ENCODE measurements around the gene GUCA1A. TPM values are rescaled to one million over a fixed set of nuclear protein-coding genes. Genes with fewer than 3 reads are reported as not detected.
"Not testable (repeated sequence)": the region's sequence is repeated elsewhere in the genome, so short reads cannot be mapped to it uniquely, and the experiment has no call there.

GUCA1A gene
- total RNA-seq, 2 donors from 2014 or later = not detected

GRCh38 chr6:42141603-42142117 is 31.5 kb upstream of the GUCA1A start:
- ATAC-seq (no peak), DNase-seq (peak in 1 of 2 donors; percentile 43)
- intact Hi-C loops (cut with DNase I, micrococcal nuclease) = no loop called here

GRCh38 chr6:42142118-42142835 is 30.9 kb upstream of the GUCA1A start, which contains the start of gene C6orf132:
Gene C6orf132, minus strand, starts transcription at chr6:42142620. Its CDS starts 176 bp downstream, at chr6:42142444.
- DNase-seq = peak; percentile 86

GRCh38 chr6:42147138-42147562 is 26.0 kb upstream of the GUCA1A start:
- ATAC-seq (peak; percentile 58), DNase-seq (peak in 1 of 2 donors; percentile 37)
- intact Hi-C loops (cut with DNase I, micrococcal nuclease) = no loop called here

More at GRCh38 chr6:42142118-42142835, 30.9 kb upstream of the GUCA1A start, which contains the start of gene C6orf132:
- intact Hi-C loops (cut with DNase I, micrococcal nuclease) = no loop called here
- ATAC-seq = peak; percentile 64

- ATAC-seq (peak; percentile 21), DNase-seq (no peak)
- intact Hi-C loops (cut with DNase I, micrococcal nuclease) = no loop called here
Measured at GRCh38 chr6:42148058-42148457, 25.1 kb upstream of the GUCA1A start.

GRCh38 chr6:42150254-42150653 is 22.9 kb upstream of the GUCA1A start:
- DNase-seq (no peak), ATAC-seq (no peak)
- intact Hi-C loops (cut with DNase I, micrococcal nuclease) = no loop called here

- DNase-seq (no peak), ATAC-seq (no peak)
- intact Hi-C loops (cut with DNase I, micrococcal nuclease) = no loop called here
Measured at GRCh38 chr6:42152024-42152423, 21.1 kb upstream of the GUCA1A start.

GRCh38 chr6:42152528-42153213 is 20.5 kb upstream of the GUCA1A start:
- DNase-seq; intact Hi-C loops (cut with DNase I, micrococcal nuclease); ATAC-seq: not testable (repeated sequence)

- peak; percentile 52 for ATAC-seq
- intact Hi-C loops (cut with DNase I, micrococcal nuclease) = no loop called here
- no peak for DNase-seq
Measured at GRCh38 chr6:42153921-42154320, 19.2 kb upstream of the GUCA1A start.

- intact Hi-C loops (cut with DNase I, micrococcal nuclease) = no loop called here
- ATAC-seq (no peak), DNase-seq (no peak)
Measured at GRCh38 chr6:42154461-42155209, 18.5 kb upstream of the GUCA1A start.

GRCh38 chr6:42155293-42155692 is 17.9 kb upstream of the GUCA1A start:
- ATAC-seq (no peak), DNase-seq (no peak)
- intact Hi-C loops (cut with DNase I, micrococcal nuclease) = no loop called here

- intact Hi-C loops (cut with DNase I, micrococcal nuclease) = no loop called here
- ATAC-seq (no peak), DNase-seq (no peak)
Measured at GRCh38 chr6:42156638-42157037, 16.5 kb upstream of the GUCA1A start.

- DNase-seq (no peak), ATAC-seq (peak; percentile 21)
- intact Hi-C loops (cut with DNase I, micrococcal nuclease) = no loop called here
Measured at GRCh38 chr6:42158011-42158410, 15.2 kb upstream of the GUCA1A start.

- DNase-seq (no peak), ATAC-seq (no peak)
- intact Hi-C loops (cut with DNase I, micrococcal nuclease) = no loop called here
Measured at GRCh38 chr6:42158631-42159030, 14.5 kb upstream of the GUCA1A start.

- intact Hi-C loops (cut with DNase I, micrococcal nuclease) = loop anchor here in 1 of 2 donors (10.0 kb wide), 1 partner anchor 85 kb away; no protein-coding TSS in a partner anchor
- ATAC-seq (peak; percentile 76), DNase-seq (no peak)
Measured at GRCh38 chr6:42159431-42160024, 13.6 kb upstream of the GUCA1A start.

GRCh38 chr6:42162384-42162783 is 10.8 kb upstream of the GUCA1A start:
- DNase-seq (no peak), ATAC-seq (no peak)
- intact Hi-C loops (cut with DNase I, micrococcal nuclease) = loop anchor here in 1 of 2 donors (10.0 kb wide), 1 partner anchor 88 kb away; no protein-coding TSS in a partner anchor

- DNase-seq = no peak
- ATAC-seq = no peak
- intact Hi-C loops (cut with DNase I, micrococcal nuclease) = loop anchor here in 1 of 2 donors (10.0 kb wide), 1 partner anchor 88 kb away; no protein-coding TSS in a partner anchor
Measured at GRCh38 chr6:42162812-42163211, 10.4 kb upstream of the GUCA1A start.

- ATAC-seq = no peak
Measured at GRCh38 chr6:42163981-42164380, 9.2 kb upstream of the GUCA1A start.

GRCh38 chr6:42165016-42165415 is 8.1 kb upstream of the GUCA1A start:
- intact Hi-C loops (cut with DNase I, micrococcal nuclease) = loop anchor here in 1 of 2 donors (10.0 kb wide), 1 partner anchor 90 kb away; no protein-coding TSS in a partner anchor
- no peak for ATAC-seq
- DNase-seq = no peak

More at GRCh38 chr6:42163981-42164380, 9.2 kb upstream of the GUCA1A start:
- DNase-seq = no peak
- intact Hi-C loops (cut with DNase I, micrococcal nuclease) = loop anchor here in 1 of 2 donors (10.0 kb wide), 1 partner anchor 89 kb away; no protein-coding TSS in a partner anchor
